Measurements from ENCODE around the gene OR5T2.
"Not testable (repeated sequence)": the region's sequence is repeated elsewhere in the genome, so short reads cannot be mapped to it uniquely, and the experiment has no call there.

The OR5T2 gene

DNA sequence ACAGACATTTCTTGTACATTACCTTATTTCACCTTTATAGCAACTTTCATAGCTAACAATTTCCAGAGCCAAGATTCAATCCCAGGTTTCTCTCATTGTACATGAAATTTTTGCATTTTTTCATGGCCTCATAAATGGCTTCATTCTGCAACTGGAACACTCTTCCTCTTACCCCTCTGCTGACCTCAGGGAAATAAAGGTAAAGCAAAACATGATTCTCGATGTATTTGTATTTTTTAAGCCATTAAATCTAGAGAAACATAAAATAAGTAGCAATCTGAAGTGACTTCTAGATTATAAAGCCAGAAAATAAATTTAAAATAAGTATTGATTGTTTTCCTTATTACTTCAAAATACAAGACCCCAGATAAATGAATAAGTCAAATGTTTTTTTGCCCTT, at the start of gene OR5T2:
OR5T2 (minus strand) TSS at position 101 of the 400 bp plus-strand sequence. CDS start 1,193 bp downstream, outside the sequence.
- no peak for DNase-seq

DNA sequence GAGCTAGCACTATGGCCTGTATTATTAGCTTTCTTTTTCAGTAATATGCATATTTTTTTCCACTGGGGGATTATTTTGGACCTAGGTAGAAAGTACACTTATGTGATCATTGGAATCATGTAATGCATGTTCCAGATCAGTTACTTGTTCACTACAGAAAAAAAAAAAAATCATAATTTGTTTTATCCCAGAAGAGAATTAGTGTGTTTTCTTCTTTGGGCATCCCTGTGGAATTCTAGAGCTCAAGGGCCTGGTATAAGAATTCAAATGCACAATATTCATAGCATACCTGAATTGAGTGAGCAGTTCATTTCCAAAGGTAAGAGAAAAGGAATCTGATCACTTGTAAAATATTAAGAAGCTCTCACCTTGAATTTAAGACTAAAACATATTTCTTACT, 39.8 kb upstream of the OR5T2 start, which contains the start of gene OR5T1:
OR5T1 (plus strand) TSS at position 301 of the 400 bp plus-strand sequence. CDS start 1,485 bp downstream, outside the sequence.
- no peak for DNase-seq

DNA sequence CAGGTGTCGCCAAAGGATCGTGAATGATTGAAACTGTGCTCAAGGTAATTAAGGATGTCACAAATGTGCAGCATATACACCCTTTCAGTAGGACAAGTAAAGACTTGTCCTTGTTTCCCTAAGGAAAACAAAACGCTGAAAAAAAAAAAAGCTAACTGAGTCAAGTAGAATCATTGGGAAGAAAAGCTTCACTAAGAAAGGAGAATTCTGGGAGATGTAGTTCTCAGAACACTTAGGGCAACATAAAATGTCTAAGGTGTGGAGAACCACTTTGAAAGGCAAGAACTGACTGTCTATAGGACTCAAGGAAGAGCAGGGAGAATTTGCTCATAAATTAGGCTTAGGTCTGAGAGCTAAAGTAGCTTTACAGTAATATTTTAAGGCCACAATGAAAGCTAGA, 37.0 kb upstream of the OR5T2 start:
- no peak for DNase-seq

DNA sequence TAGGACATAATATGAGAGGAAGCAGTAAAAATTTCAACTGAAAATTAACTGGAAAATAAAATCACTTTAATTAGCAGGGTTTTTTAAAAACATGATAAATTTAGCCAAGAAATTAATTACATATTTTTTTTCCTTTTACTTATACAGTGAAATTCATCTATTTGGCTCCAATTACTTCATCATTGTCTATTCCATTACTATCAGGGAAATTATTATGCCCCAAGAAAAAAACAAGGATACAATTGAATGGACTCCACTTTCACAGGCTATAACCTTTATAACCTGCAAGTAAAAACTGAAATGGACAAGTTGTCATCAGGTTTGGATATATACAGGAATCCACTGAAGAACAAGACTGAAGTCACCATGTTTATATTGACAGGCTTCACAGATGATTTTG, 17.9 kb upstream of the OR5T2 start, which contains the start of gene OR5T3:
OR5T3 (plus strand) TSS at position 301 of the 400 bp plus-strand sequence; CDS start at position 301, 0 bp downstream.
- no peak for DNase-seq

DNA sequence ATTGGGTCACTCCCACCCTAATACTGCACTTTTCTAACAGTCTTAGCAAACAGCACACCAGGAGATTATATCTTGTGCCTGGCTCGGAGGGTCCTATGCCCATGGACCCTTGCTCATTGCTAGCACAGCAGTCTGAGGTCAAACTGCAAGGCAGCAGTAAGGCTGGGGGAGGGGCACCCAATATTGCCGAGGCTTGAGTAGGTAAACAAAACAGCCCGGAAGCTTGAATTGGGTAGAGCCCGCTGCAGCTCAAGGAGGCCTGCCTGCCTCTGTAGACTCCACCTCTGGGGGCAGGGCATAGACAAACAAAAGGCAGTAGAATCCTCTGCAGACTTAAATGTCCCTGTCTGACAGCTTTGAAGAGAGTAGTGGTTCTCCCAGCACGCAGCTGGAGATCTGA, 14.3 kb downstream of the OR5T2 start:
- not testable (repeated sequence) for DNase-seq

DNA sequence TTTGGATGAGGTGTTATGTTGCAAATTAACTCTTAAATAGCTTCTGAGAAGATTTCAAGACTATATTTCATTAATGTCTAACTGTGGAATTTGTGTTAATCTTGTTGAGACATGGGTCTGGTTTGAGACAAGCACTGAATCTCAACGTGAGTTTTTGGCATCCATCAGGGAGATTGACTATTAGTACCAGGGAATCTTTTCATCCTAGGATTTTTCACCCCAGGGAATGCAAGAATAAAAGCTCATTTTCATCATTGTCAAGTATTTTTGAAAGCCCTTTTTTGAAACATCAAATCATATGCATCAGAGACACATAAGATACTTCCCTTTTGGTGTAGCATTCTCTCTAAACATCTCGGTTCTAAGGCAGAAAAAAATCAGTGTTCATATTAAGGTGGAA, 19.5 kb downstream of the OR5T2 start:
- no peak for DNase-seq

DNA sequence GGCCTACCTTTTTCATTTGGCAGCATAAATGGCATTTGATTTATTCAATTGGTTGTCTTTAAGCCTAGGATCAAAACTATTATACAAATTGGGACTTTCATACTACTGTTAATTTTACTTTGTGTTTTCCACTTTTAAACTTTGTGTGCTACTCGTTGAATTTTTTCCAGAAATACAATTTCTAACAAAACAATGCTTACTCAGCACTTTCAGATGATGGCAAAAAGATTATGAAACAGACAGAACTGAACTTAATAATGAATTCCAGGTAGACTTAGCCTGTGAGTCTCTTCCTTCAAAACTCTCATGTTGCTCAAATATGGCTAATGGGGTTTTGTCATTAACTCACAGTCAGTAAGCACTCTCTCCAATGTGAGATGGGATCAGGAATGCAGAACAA, 26.3 kb downstream of the OR5T2 start:
- no peak for DNase-seq

DNA sequence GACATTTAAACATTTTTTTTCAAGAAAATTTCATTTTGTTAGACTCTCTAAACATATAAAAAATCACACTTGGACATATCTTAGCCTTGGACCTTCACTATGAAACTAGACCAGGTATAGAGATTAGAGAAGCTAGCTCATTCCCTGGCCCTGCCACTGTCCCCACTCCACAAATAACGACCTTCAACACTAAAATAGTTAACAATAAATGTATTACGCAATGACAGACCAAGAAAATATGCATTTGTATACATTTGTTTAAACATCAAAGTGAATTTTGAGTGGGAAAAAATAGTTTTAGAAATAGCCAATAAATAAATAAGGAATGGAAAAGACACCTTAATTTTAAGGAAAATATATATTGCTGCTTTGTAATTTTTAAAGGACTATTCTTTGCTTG, 36.7 kb downstream of the OR5T2 start:
- no peak for DNase-seq

DNA sequence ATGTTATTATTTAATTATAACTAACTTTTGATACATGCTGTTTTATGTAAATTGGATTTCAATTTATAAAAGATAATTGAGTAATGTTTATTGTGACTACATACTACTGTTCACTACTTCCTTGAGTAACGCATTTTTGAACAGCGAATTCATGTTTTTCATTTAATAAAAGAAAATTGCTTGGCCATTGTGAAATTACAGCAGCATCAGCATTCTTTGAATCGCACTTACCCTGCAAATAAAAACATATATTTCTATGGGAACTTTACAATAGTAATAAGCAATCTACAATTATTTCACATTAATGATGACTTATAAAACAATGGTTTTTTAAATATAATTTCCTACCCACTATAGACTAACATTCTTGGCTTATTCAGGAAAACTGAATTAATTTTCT, 37.4 kb downstream of the OR5T2 start:
- no peak for DNase-seq

DNA sequence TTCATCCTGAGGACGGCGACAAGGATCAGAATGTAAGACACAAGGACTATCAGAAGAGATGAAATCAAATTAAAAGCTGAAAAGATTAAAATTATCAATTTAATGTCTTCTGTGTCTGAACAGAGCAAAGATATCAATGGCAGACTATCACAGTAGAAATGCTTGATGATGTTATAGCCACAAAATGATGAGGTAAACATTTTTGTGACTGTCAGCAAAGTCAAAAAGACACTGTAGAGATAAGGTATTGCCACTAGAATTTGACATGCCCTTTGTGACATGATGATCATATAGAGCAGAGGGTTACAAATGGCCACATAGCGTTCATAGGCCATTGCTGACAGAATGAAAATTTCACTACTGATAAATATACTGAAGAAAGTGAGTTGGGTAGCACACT, 45.5 kb downstream of the OR5T2 start:
- DNase-seq: no peak

DNA sequence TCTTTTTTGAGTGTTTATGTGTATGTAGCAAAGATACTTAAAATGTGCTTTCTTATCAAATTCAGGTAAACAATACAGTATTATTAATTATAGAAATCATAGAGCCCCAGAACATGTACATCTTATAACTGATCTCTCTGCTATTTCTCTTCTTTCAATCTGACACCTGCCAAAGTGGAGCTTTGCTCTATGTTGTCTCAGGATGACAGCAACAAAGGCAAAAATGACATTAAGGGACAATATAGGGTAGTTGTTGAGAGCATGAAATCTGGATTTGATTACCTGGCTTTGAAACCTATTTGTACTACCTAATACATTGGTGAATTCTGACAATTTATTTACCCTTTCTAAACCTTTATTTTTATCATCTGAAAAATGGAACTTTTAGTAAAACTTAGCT, 50.6 kb downstream of the OR5T2 start:
- DNase-seq: no peak

Measured in Kasumi-1 (cell line).